SK-N-SH (cell line): ENCODE data around the gene TMPRSS11A.

ENCODE experiments used
- CHD2 ChIP-seq: fragments of 150-350 bp; IDR thresholded peaks from 2 replicates; pipeline ENCODE4 v1.6.1; 2018; ENCODE audit warnings: low read length; ENCODE audit not compliant: partially characterized antibody
- EP300 ChIP-seq, 2 experiments: IDR thresholded peaks; 2 replicates each; pipeline versions ENCODE4 v1.4.0 to v1.6.1; 2012; ENCODE audit warnings: borderline replicate concordance in 1 of 2, low read depth in 1 of 2, low read length in 1 of 2
- EZH2phosphoT487 ChIP-seq: fragments of 200-600 bp; sonication (generic); IDR thresholded peaks from 2 replicates; pipeline ENCODE4 v1.6.1; 2017; ENCODE audit warnings: low read depth, mixed run types, mild to moderate bottlenecking, antibody characterized with exemption, moderate library complexity, borderline replicate concordance
- GABPA ChIP-seq: IDR thresholded peaks from 2 replicates; pipeline ENCODE4 v1.4.0; 2012; ENCODE audit warnings: low read depth, mild to moderate bottlenecking
- MXI1 ChIP-seq: IDR thresholded peaks from 2 replicates; pipeline ENCODE4 v1.6.1; 2012; ENCODE audit warnings: mild to moderate bottlenecking, low read depth, low read length, improper control_type of control experiment
- POLR2AphosphoS5 ChIP-seq: IDR thresholded peaks from 2 replicates; pipeline ENCODE4 v1.6.1; 2012; ENCODE audit warnings: low read depth, low read length
- REST ChIP-seq: IDR thresholded peaks from 2 replicates; pipeline ENCODE4 v1.6.1; 2012; ENCODE audit warnings: mild to moderate bottlenecking, low read depth, low read length, moderate library complexity
- SMC3 ChIP-seq: IDR thresholded peaks from 2 replicates; pipeline ENCODE4 v1.6.1; 2012; ENCODE audit warnings: low read depth, low read length, improper control_type of control experiment
- TCF12 ChIP-seq: IDR thresholded peaks from 2 replicates; pipeline ENCODE4 v1.4.0; 2012
- USF2 ChIP-seq: fragments of 150-350 bp; IDR thresholded peaks from 2 replicates; pipeline ENCODE4 v1.6.1; 2017; ENCODE audit warnings: antibody characterized with exemption, low read length, low read depth, borderline replicate concordance
- YY1 ChIP-seq: IDR thresholded peaks from 2 replicates; pipeline ENCODE4 v1.4.0; 2012; ENCODE audit warnings: low read depth, mild to moderate bottlenecking
- TF ChIP-seq, protein P1 (sequence below): IDR thresholded peaks from 2 replicates; pipeline ENCODE4 v1.4.0; 2012; ENCODE audit warnings: low read depth
- TF ChIP-seq, protein P2 (sequence below): fragments of 200-600 bp; sonication (generic); IDR thresholded peaks from 2 replicates; pipeline ENCODE4 v1.6.1; 2017; ENCODE audit warnings: antibody characterized with exemption, mild to moderate bottlenecking, moderate library complexity

DNA sequence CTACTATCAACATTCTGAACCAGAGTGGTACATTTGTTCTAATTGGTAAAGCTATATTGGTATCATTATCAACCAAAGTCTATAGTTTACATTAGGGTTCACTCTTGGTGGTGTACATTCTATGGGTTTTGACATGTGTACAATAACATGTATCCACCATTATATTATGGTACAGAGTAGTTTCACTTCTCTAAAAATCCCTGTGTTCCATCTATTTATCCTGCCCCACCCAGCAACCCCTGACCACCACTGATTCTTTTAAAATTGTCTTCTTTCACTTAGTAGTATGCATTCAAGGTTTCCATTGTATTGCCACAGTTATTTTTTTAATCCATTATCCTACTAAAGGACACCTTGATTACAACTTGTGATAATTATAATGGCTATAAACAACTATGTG lies 64.2 kb downstream of the TMPRSS11A start:
- no peak for TF ChIP-seq EP300 (IDR thresholded peaks at IDR 0.05; ENCODE audit: borderline replicate concordance in 1 of 2, low read depth in 1 of 2, low read length in 1 of 2)
- TF ChIP-seq, protein P1, sequence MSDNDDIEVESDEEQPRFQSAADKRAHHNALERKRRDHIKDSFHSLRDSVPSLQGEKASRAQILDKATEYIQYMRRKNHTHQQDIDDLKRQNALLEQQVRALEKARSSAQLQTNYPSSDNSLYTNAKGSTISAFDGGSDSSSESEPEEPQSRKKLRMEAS, result no peak
- TF ChIP-seq, protein P2, sequence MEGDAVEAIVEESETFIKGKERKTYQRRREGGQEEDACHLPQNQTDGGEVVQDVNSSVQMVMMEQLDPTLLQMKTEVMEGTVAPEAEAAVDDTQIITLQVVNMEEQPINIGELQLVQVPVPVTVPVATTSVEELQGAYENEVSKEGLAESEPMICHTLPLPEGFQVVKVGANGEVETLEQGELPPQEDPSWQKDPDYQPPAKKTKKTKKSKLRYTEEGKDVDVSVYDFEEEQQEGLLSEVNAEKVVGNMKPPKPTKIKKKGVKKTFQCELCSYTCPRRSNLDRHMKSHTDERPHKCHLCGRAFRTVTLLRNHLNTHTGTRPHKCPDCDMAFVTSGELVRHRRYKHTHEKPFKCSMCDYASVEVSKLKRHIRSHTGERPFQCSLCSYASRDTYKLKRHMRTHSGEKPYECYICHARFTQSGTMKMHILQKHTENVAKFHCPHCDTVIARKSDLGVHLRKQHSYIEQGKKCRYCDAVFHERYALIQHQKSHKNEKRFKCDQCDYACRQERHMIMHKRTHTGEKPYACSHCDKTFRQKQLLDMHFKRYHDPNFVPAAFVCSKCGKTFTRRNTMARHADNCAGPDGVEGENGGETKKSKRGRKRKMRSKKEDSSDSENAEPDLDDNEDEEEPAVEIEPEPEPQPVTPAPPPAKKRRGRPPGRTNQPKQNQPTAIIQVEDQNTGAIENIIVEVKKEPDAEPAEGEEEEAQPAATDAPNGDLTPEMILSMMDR, result no peak
- TF ChIP-seq YY1, result no peak
- TF ChIP-seq GABPA, result no peak
- no peak for TF ChIP-seq EZH2phosphoT487
- no peak for TF ChIP-seq TCF12
- no peak for TF ChIP-seq POLR2AphosphoS5
- no peak for TF ChIP-seq REST
- no peak for TF ChIP-seq CHD2
- no peak for TF ChIP-seq USF2
- TF ChIP-seq SMC3, result no peak
- no peak for TF ChIP-seq MXI1
